G401 (cell line): ENCODE data around the gene PARD3B. TPM values are rescaled to one million over a fixed set of nuclear protein-coding genes. Genes with fewer than 3 reads are reported as not detected.
A peak's percentile ranks its signal among the peaks of the same experiment; 100 is the strongest.

ENCODE experiments used
- DNase-seq: peaks from one replicate; pipeline ENCODE4 v3.0.0-alpha.2; 2015; ENCODE audit warnings: low spot score
- in situ Hi-C: cut with HindIII; loops from 2 replicates; pipeline ENCODE4 v1.10.0; 2016; ENCODE audit warnings: low sequenced_read_pairs, mixed read lengths
- total RNA-seq: library from RNA; depleted of rRNA; stranded (reverse); fragments of >200 nt; shearing (Covaris generic); gene quantifications from 2 replicates; pipeline ENCODE4 v1.2.3, GENCODE V29; 2014

The PARD3B gene
- total RNA-seq, 1 experiment from 2014 or later, result 2.2 TPM

GRCh38 chr2:204779771-204780170 lies 234.5 kb downstream of the PARD3B start:
- DNase-seq, result no peak
- in situ Hi-C loops, result no loop called here

GRCh38 chr2:204781941-204782340 lies 236.7 kb downstream of the PARD3B start:
- in situ Hi-C loops, result no loop called here
- DNase-seq, result no peak

GRCh38 chr2:204790076-204790475 lies 244.8 kb downstream of the PARD3B start:
- DNase-seq, result no peak
- in situ Hi-C loops, result no loop called here

DNA sequence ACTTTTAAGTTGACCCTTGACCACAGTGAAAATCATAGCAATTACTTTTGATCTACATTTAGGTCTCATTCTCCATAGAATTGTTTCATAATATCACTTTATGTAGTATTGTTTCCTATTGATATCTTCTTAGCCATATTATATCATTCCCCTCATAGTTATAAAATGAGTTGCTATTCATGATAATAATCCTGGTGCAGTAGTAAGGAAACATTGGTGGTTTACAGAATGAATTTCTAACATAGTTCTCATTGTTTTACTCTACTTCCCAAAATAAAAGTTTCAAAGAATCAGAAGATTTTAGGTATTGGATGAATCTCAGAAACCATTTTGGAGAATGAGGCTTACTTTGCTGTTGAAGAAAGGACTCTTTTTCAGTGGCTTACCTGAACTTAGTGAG lies 246.0 kb downstream of the PARD3B start:
- no peak for DNase-seq
- in situ Hi-C loops, result no loop called here

GRCh38 chr2:204794624-204795023 lies 249.3 kb downstream of the PARD3B start:
- in situ Hi-C loops, result no loop called here
- DNase-seq, result no peak

DNA sequence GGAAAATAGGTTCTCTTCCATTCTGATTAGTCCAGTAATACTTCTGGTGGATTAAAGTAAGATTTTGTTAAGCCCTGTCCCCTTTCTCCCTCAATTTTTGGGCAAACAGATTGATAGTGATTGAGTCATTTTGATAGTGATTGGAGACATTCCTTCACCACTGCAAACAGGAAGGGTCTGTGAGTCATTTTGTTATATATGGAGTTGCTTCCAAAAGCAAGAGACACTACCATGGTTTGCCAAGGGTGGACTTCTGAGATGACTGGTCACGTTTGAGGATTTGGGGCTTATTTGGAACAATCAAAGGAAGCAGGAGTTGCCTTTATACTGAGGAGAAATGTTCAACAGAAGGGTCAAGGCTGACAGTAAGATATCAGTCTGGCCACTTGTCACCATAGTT lies 249.9 kb downstream of the PARD3B start:
- no peak for DNase-seq
- in situ Hi-C loops, result no loop called here

DNA sequence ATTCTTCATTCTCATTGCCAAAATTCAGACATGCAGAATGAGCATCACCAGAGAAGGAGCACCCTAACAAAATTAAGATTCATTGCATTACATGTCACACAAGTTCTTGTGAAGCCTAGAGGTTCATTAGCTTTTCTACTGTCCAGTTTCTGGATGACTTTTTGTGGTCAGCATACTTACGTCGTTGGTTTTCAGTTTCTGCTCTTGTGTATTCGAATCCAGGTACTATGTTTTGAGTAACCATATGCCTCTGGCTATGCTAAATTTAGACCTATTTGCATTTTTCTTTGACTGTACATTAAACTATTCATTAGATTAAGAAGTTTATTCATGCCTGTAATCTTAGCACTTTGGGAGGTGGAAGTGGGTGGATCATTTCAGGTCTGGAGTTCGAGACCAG lies 251.3 kb downstream of the PARD3B start:
- in situ Hi-C loops, result no loop called here
- no peak for DNase-seq

DNA sequence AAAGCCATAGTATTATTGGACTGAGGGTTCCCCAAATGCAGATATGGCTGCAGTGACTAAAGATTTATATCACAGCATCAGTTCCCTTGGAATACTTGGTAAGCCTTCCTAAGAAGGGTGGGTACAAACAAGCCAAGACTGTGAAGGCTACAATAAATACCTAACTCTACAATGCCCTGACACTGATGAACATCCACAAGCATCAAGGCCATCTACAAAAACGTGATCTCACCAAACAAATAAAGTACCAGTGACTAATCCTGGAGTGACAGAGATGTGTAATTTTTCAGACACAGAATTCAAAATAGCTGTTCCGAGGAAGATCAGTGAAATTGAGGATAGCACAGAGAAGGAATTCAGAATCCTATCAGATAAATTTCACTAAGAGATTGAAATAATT lies 254.5 kb downstream of the PARD3B start:
- DNase-seq, result no peak
- in situ Hi-C loops, result no loop called here

GRCh38 chr2:204808494-204808893 lies 263.2 kb downstream of the PARD3B start:
- in situ Hi-C loops, result no loop called here
- DNase-seq, result no peak

- DNase-seq, result no peak
- in situ Hi-C loops, result no loop called here
Observed at GRCh38 chr2:204824751-204825453, 279.6 kb downstream of the PARD3B start.

DNA sequence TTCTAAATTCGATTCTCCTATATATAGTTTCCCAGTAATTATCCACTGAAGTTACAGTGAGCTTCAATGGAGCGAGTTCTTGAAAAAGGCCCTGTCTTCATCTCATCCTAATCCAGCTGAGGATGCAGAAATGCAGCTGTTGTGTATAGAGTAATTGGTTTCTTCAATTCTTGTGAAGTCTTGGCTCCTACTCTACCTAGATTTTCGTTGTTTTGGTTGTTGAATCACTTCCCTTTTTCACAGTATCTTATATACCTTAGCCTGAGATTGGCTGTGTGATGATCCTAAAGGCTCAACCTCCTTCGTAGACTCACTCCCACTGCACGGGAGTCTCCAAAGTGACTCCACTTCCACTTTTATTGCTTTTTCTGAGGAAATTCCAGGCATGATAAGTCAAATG lies 280.4 kb downstream of the PARD3B start:
- DNase-seq, result no peak
- in situ Hi-C loops, result no loop called here

DNA sequence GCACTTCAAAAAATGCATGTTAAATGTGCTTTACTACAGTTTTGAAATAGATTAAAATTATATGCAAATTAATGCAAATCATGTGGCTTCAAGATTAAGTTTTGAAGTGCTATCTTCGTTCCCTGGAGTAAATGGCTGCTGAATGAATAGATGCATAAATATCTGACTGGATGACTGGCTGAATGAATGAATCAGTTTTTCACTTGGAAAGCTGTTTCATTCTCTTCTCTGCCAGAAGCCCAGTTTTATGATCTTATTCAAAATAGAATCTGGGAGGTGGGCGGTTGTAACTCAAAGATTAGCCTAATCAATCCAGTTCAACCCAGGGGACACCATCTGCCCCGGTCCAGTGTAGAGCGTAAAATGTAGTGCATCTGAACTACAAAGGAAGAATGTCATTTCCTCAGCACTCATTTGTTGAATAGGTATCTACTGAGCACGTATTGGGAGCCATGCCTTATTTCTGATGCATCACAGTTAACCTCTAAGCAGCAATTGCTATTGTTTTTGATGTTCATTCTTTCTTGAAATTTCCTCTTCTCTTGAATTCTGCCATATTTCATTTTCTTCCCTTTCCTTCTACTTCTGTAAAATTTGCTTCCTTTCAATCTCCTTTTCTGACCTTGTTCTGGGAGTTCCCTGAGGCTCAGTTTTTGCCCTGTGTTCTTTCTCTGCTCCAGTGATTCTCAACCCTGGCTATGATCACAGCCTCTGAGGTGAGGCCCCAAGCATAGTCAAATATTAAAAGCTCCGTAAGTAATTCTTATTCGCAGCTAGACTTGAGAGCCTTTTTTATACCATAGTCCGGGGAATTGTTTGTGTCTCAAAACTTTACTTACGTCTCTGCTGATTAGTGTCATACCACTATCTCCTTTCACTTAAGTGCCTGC lies 282.7 kb downstream of the PARD3B start:
- no peak for DNase-seq
- in situ Hi-C loops, result no loop called here

- in situ Hi-C loops, result no loop called here
- DNase-seq, result no peak
Observed at GRCh38 chr2:204834716-204835384, 289.6 kb downstream of the PARD3B start.

GRCh38 chr2:204835786-204836185 lies 290.5 kb downstream of the PARD3B start:
- DNase-seq, result no peak
- in situ Hi-C loops, result no loop called here

DNA sequence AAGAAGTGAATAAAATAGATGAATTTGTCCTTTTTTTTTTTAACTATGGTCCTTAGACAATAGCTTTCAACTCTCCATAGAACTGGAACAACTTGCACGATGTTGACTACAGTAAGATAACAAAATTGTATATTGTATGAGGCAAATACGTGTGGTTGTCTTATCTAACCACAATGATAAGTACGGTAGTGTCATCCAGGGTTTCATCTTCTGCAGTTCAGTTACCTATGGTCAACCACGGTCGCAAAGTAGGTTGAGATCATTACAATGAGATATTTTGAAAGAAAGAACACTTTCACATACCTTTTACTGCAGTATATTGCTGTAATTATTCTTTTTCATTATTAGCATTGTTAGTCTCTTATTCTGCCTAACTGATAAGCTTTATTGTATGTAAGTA lies 295.2 kb downstream of the PARD3B start:
- in situ Hi-C loops, result no loop called here
- no peak for DNase-seq

DNA sequence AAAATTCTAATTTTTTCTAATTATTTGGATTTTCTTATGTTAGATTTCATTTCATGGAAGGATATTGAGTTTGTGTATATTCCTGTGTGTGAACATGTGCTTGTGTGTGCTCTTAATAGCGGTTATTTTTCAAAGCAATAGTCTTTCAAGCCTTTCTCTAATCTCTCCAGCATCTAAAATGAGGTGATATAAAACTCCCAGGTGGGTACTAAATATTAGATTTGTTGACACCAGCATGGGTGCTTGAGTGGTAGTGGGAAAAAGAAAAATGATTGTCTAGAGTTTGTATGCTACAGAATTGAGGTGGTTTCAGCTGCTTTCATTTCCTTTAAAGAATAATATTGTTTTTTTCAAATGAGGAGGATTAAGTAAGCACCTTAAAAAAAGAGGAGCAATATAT lies 296.8 kb downstream of the PARD3B start:
- DNase-seq, result no peak
- in situ Hi-C loops, result no loop called here

DNA sequence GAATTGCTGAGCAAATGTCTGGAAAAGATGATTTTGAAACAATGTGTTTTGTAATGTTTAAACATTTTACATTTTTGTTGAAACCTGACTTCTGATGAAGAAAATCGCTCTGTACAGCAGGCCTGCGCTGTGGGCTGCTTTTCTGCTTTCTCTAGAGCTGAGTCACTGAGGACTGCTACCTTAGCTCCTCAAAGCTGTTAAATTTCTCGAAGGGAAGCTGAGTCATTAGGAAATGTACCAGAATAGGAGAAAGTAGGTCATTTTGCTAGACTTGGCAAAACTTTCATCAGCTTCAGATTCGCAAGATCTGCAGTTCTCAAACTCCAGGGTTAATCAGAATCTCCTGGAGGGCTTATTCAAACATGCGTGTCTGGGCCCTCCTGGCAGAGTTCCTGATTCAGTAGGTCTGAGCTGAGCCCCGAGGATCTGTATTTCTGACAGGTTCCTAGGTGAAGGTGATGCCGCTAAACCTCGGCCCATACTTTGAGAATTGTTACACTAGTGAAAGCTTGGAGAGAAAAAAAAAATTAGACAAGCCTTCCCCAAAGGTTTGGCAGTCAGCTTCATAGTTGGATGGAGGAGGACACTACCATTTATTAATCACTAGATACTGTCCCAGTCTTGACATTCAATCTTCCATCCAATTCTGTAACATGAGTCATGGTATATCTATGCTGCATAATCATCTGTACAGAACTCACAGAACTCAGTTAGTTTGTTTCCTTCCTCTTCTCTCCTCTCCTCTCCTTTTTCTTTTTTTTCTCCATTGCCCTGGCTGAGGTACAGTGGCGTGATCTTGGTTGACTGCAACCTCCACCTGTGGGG lies 297.6 kb downstream of the PARD3B start:
- in situ Hi-C loops, result no loop called here
- peak; percentile 11 for DNase-seq

DNA sequence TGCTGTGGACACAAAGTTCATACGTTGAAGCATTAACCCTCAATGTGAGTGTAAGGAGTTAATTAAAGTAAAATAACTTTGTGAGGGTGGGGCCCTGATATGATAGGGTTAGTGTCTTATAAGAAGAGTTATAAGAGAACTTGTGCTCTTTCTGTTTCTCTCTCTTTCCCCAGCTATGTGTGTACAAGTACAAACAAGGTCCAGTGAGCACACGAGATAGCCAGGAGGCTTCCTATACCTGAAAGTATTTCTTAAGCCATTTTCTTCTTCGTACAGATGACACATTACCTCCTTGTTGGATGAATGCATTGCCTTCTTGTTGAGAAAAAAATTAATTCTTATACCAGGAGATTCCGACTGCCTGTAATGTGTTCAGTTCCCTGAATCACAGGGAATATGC lies 301.2 kb downstream of the PARD3B start:
- DNase-seq, result no peak
- in situ Hi-C loops, result no loop called here

DNA sequence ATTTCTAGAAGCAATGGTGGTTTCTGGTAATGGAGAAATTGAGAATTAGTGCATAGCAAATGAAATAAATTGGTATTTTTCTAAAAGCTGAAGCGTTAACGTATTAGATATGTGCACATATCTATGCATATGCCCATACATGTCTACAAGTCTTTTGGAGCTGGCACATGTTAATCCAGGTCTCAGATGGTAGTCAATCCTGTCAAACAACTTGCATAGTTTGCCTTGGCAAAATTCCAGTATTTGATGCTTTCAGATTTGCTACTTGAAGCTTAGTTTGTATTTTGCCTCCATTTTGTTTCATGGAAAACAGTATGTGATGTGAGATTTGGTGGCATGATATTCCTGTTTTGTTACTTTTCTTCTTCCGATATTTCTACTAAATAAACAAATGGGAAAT lies 304.6 kb downstream of the PARD3B start:
- no peak for DNase-seq
- in situ Hi-C loops, result no loop called here
